CD4-positive, CD25-positive, alpha-beta regulatory T cell (primary cell): Measurements from ENCODE around the gene FBXO2. TPM values are rescaled to one million over a fixed set of nuclear protein-coding genes. Genes with fewer than 3 reads are reported as not detected.

ENCODE experiments used
- ATAC-seq, 2 donors: fragments of 150-1000 bp; cut with Tn5 transposase; one replicate each; pipeline ENCODE4 v1.10.0; 2021; ENCODE audit warnings: low read depth in 2 of 2, moderate number of reproducible peaks in 2 of 2, moderate library complexity in 1 of 2
- DNase-seq, 3 donors: peaks; one replicate each; pipeline versions ENCODE4 v3.0.0 to v3.0.0-alpha.2; 2012 to 2022; ENCODE audit warnings: mixed read lengths in 1 of 3
- H3K27ac ChIP-seq: one replicate; pipeline ENCODE4 v1.7.0; 2013; ENCODE audit warnings: mild to moderate bottlenecking, low read length; ENCODE audit not compliant: insufficient read depth, poor library complexity, severe bottlenecking
- H3K27me3 ChIP-seq: one replicate; pipeline ENCODE4 v1.7.0; 2013; ENCODE audit warnings: low read length; ENCODE audit not compliant: control insufficient read depth, insufficient read depth
- H3K36me3 ChIP-seq: one replicate; pipeline ENCODE4 v1.7.0; 2013; ENCODE audit warnings: mild to moderate bottlenecking, low read length, moderate library complexity; ENCODE audit not compliant: control insufficient read depth, insufficient read depth
- H3K4me1 ChIP-seq: 2 replicates; pipeline ENCODE4 v1.7.0; 2013; ENCODE audit warnings: mild to moderate bottlenecking, low read length; ENCODE audit not compliant: insufficient read depth, control insufficient read depth, poor library complexity, severe bottlenecking
- H3K4me3 ChIP-seq: one replicate; pipeline ENCODE4 v1.7.0; 2013; ENCODE audit warnings: low read depth, mild to moderate bottlenecking, low read length, moderate library complexity
- H3K9me3 ChIP-seq, 2 experiments: 1 replicate in 1 of 2; 2 replicates in 1 of 2; pipeline ENCODE4 v1.7.0; 2013; ENCODE audit warnings: low read length in 2 of 2, mild to moderate bottlenecking in 1 of 2, moderate library complexity in 1 of 2; ENCODE audit not compliant: control insufficient read depth in 2 of 2
- H3K27ac Mint-ChIP-seq, 3 donors: one replicate each; pipeline ENCODE4 v1.8.0; 2020 to 2022; ENCODE audit warnings: mild to moderate bottlenecking in 3 of 3, mixed read lengths in 3 of 3, moderate library complexity in 2 of 3
- H3K27me3 Mint-ChIP-seq: one replicate; pipeline ENCODE4 v1.8.0; 2022; ENCODE audit warnings: mild to moderate bottlenecking, mixed read lengths
- H3K36me3 Mint-ChIP-seq: one replicate; pipeline ENCODE4 v1.8.0; 2020; ENCODE audit warnings: mixed read lengths
- H3K4me1 Mint-ChIP-seq, 4 donors: one replicate each; pipeline ENCODE4 v1.8.0; 2020 to 2022; ENCODE audit warnings: mixed read lengths in 4 of 4, mild to moderate bottlenecking in 1 of 4
- H3K4me3 Mint-ChIP-seq, 4 donors: one replicate each; pipeline ENCODE4 v1.8.0; 2020 to 2022; ENCODE audit warnings: mild to moderate bottlenecking in 4 of 4, mixed read lengths in 4 of 4, moderate library complexity in 3 of 4
- H3K9me3 Mint-ChIP-seq, 7 donors: one replicate each; pipeline ENCODE4 v1.8.0; 2020 to 2022; ENCODE audit warnings: mixed read lengths in 7 of 7, mild to moderate bottlenecking in 3 of 7, moderate library complexity in 2 of 7
- polyA plus RNA-seq, 4 donors: library from polyadenylated mRNA; unstranded; fragments of 300-500 nt; fragmentation: Illumina TruSeq; gene quantifications; one replicate each; pipeline ENCODE4 v1.2.3, GENCODE V29; 2021
- total RNA-seq: library from RNA; stranded (reverse); gene quantifications from one replicate; pipeline ENCODE4 v1.2.3, GENCODE V29; 2022

Gene FBXO2, protein sequence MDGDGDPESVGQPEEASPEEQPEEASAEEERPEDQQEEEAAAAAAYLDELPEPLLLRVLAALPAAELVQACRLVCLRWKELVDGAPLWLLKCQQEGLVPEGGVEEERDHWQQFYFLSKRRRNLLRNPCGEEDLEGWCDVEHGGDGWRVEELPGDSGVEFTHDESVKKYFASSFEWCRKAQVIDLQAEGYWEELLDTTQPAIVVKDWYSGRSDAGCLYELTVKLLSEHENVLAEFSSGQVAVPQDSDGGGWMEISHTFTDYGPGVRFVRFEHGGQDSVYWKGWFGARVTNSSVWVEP
- 2.1 TPM for total RNA-seq
- polyA plus RNA-seq = 10 to 100 TPM in 2 of 4 donors, 1 to 10 TPM in 2; 3.9 to 10.6 (median 7.0) TPM

DNA sequence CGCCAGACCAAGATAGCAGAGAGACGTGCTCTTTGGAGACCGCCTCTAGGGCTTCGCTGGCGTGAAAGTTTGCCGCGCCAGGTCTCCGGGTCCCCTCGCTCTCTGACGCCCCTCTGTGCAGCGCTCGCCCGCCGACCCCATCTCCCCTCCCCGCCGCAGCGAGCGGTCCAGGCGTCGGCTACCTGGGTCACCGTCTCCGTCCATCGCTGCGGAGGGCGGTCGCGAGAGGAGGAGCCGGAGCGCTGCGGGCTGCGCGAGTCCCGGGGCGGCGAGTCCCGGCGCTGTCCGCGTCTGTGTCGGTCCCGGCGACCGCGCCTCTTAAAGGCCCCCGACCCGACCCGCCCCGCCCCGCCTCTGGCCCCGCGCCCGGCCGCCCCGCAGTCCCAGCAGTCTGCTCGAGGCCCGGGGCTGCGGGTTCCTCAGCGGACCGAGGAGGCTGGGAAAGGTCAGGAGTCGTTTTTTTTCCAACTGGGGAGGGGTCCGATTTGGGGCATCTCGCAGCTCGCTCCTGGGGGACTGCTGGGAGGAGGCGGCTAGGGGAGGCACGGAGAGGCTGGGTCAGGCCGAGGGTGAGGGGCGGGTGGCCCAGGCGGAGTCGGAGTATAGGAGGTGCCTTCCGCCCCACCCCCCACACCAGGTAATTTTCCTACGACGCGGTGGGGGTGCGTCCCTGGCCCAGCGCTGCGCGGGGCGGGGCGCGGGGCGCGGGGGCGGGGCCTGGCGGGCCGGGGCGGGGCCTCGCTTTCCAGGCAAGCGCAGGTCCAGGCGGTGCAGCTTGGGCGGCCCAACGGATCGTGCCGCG is at the start of gene FBXO2, which contains the start of gene FBXO44:
TSS of gene FBXO2 (minus strand) at position 293 of the 802 bp plus-strand sequence. CDS start at position 204, 89 bp downstream.
TSS of gene FBXO44 (plus strand) at position 741 of the 802 bp plus-strand sequence. CDS start 959 bp downstream, outside the sequence.
- H3K4me3 Mint-ChIP-seq = peak within 1 kb of the TSS; percentile 83 to 85 (median 84)
- H3K9me3 Mint-ChIP-seq = no peaks in the 10 kb centered on the region
- H3K36me3 Mint-ChIP-seq = peaks cover 3% of the 10 kb centered on the region
- H3K27ac ChIP-seq = peak within 1 kb of the TSS; percentile 41
- DNase-seq (peak; percentile 44 to 68 (median 65)), ATAC-seq (peak; percentile 74 to 77)
- H3K4me1 Mint-ChIP-seq = peaks cover 0 to 43% (median 23%) of the 10 kb centered on the region in 4 donors
- peak within 1 kb of the TSS; percentile 60 for H3K4me3 ChIP-seq
- H3K27ac Mint-ChIP-seq = peak within 1 kb of the TSS; percentile 25 to 64 (median 43)
- H3K9me3 ChIP-seq = no peaks in the 10 kb centered on the region
- H3K4me1 ChIP-seq = peaks cover 35% of the 10 kb centered on the region
- peaks cover 11% of the 10 kb centered on the region for H3K36me3 ChIP-seq
- H3K27me3 Mint-ChIP-seq = peaks cover 7% of the 10 kb centered on the region
- no peaks in the 10 kb centered on the region for H3K27me3 ChIP-seq

DNA sequence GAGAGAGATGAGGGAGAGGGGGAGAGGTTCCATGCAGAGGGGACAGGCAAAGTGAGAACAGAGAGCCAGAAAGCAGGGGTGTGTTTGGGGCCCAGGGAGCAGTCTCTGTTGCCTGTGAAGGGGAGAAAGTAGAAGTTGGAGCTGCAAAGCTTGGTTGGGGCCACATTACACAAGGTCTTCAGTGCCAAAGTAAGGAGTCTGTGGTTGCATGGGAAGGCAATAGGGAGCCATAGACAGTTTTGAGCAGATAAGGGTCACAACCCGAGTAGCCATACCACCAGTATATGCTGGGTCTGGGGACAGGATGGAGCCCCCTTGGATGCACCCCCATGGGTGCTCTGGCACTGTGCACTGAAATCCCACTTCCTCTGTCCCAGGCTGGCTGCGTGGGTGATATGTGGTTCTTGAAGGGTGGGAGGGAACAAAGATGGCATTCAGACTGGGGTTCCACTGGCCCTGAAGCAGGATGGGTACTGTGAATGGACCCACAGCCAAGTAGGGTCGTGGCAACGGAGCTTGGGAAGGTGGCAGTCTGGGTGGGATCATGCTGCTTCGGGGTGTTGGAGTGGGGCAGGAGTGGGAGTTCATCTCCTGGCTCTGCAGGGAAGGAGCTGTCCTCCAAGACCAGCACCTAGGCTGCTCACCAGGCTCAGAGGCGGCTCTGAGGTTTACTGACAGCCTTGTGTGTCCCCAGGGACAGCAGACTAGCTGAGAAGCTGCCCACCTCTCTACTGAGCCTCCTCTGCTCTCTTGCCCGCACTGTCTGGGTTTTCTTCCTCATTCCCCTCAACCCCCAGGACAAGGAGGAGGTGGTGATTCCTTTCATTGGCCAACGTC is 49.3 kb upstream of the FBXO2 start:
- H3K4me1 ChIP-seq = no peaks in the 10 kb centered on the region
- Mint-ChIP-seq H3K36me3 (no peaks in the 10 kb centered on the region), H3K4me1 (no peaks in the 10 kb centered on the region), H3K9me3 (peaks cover 0 to 2% (median 0%) of the 10 kb centered on the region in 7 donors), H3K4me3 (no peak overlapping the region), H3K27me3 (peaks cover 12% of the 10 kb centered on the region), H3K27ac (no peak overlapping the region)
- no peaks in the 10 kb centered on the region for H3K27me3 ChIP-seq
- H3K4me3 ChIP-seq = no peak overlapping the region
- H3K27ac ChIP-seq = no peak overlapping the region
- no peaks in the 10 kb centered on the region for H3K9me3 ChIP-seq
- ATAC-seq (no peak), DNase-seq (no peak)
- H3K36me3 ChIP-seq = no peaks in the 10 kb centered on the region

DNA sequence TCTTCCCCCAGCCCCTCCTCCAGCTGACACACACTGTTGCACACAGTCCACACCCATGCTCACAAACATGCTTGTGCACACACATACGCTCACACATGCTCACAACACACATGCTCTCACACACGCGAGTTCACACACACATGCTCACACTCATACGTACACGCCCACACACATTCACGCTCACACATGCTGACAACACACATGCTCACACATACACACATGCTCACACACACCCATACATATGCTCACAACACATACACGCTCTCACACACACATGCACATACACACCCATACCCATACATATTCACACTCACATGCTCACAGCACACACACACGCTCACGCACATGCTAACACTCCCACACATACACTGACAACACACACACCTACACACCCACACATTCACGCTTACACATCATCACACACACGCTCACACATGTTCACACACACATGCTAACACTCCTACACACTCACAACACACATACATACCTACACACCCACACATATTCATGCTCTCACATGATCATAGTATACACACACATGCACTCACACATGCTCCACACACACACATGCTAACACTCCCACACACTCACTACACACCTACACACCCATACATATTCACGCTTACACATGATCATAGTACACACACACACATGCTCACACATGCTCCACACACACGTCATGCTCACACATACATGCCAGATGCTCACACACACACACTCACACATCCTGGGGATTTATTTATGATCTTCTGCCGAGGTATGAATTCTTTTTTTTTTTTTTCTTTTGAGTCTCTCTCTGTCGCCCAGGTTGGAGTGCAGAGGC is 48.0 kb upstream of the FBXO2 start:
- Mint-ChIP-seq H3K9me3 (peaks cover 0 to 2% (median 0%) of the 10 kb centered on the region in 7 donors), H3K27ac (no peak overlapping the region), H3K4me3 (no peak overlapping the region), H3K4me1 (no peaks in the 10 kb centered on the region), H3K27me3 (peaks cover 18% of the 10 kb centered on the region), H3K36me3 (no peaks in the 10 kb centered on the region)
- no peak overlapping the region for H3K4me3 ChIP-seq
- no peaks in the 10 kb centered on the region for H3K4me1 ChIP-seq
- no peak for ATAC-seq
- no peaks in the 10 kb centered on the region for H3K9me3 ChIP-seq
- no peaks in the 10 kb centered on the region for H3K36me3 ChIP-seq
- no peak overlapping the region for H3K27ac ChIP-seq
- H3K27me3 ChIP-seq = no peaks in the 10 kb centered on the region
- no peak for DNase-seq

DNA sequence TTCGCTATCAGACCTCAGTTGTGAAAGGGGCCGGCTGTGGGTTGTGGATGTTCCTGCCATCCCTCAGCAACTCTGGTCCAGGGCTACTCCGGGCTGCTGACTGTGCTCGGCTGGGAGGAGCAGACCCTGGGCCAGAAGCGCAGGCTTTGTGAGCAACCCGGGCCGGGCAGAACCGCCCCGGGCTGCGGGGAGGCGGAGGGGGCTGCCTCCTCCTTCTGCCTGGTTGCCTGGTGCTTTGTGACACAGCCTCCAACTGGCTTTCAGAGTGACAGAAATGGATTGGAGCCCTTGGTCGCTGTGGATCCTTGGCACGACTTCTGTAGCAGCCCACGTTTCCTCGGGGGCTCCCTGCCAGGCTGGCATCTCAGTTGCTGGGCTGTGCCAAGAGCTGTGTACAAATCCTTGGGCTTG is 47.3 kb upstream of the FBXO2 start:
- Mint-ChIP-seq H3K9me3 (peaks cover 0 to 2% (median 0%) of the 10 kb centered on the region in 7 donors), H3K4me1 (no peaks in the 10 kb centered on the region), H3K36me3 (no peaks in the 10 kb centered on the region), H3K27me3 (peaks cover 21% of the 10 kb centered on the region), H3K4me3 (no peak overlapping the region), H3K27ac (no peak overlapping the region)
- H3K4me3 ChIP-seq = no peak overlapping the region
- H3K27me3 ChIP-seq = no peaks in the 10 kb centered on the region
- no peak for ATAC-seq
- no peaks in the 10 kb centered on the region for H3K4me1 ChIP-seq
- H3K9me3 ChIP-seq = no peaks in the 10 kb centered on the region
- DNase-seq = no peak
- no peak overlapping the region for H3K27ac ChIP-seq
- no peaks in the 10 kb centered on the region for H3K36me3 ChIP-seq

DNA sequence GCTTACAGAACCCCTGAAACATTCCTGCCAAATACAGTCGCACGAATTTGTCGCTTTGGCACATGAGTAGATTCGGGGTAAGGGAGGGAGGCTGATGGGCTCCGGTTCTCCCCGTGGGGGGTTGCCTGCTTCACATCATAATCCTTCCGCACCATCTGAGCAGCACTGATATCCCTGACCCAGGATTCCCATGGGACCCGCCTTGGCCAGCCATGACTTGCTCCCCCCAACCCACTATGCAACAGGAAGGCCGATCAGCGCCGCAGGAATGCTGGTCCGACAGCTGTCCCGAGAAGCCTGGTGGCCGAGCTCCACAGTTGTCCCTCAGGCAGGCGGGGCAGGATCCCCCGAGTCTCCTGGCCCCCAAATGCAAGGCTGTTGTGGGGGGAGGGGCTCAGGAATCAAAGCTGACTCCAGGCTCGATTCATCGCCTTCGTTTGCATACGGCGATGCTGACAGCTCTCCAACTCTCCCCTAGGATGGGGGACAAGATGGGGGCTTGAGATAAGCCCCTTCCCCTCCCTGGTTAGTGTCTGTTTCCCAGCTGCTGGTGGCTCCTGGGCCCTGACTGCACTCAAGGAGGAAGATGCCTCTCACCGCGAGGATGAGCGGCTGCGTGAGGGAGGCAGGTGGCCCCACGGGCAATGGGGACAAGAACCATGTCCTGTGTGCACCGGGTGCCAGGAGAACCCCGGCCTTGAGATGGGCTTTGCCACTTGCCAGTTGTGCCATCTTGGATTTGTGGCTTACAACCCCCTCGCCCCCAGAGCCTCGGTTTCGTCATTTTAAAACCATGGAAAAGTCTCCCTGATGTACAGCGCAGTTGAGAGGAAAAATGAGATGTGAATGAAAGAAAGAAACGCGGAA is 46.6 kb upstream of the FBXO2 start:
- ATAC-seq (no peak), DNase-seq (no peak)
- Mint-ChIP-seq H3K4me3 (no peak overlapping the region), H3K27ac (no peak overlapping the region), H3K36me3 (no peaks in the 10 kb centered on the region), H3K9me3 (peaks cover 0 to 2% (median 0%) of the 10 kb centered on the region in 7 donors), H3K27me3 (peaks cover 21% of the 10 kb centered on the region), H3K4me1 (no peaks in the 10 kb centered on the region)
- H3K27me3 ChIP-seq = no peaks in the 10 kb centered on the region
- H3K36me3 ChIP-seq = no peaks in the 10 kb centered on the region
- no peaks in the 10 kb centered on the region for H3K4me1 ChIP-seq
- no peak overlapping the region for H3K27ac ChIP-seq
- no peak overlapping the region for H3K4me3 ChIP-seq
- no peaks in the 10 kb centered on the region for H3K9me3 ChIP-seq

DNA sequence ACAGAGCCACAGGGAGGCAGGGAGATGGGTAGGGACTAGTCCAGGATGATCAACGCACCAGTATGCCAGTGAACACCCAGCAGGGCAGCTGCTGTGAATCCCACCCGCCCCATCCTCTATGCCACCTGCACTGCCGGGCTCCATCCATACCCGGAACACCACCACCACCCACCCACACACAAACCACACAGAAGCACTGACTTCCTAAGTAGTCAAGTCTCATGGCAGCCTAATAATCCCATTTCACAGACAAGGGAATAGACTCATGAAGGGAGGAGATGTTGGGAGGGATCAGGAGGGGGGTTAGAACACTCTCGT is 43.6 kb upstream of the FBXO2 start:
- Mint-ChIP-seq H3K9me3 (no peaks in the 10 kb centered on the region), H3K4me1 (peaks cover 0 to 14% (median 9%) of the 10 kb centered on the region in 4 donors), H3K27me3 (peaks cover 34% of the 10 kb centered on the region), H3K4me3 (no peak overlapping the region), H3K27ac (no peak overlapping the region), H3K36me3 (no peaks in the 10 kb centered on the region)
- Histone ChIP-seq H3K4me1 (peaks cover 7% of the 10 kb centered on the region), H3K27ac (no peak overlapping the region), H3K9me3 (no peaks in the 10 kb centered on the region), H3K36me3 (no peaks in the 10 kb centered on the region), H3K4me3 (no peak overlapping the region), H3K27me3 (no peaks in the 10 kb centered on the region)
- no peak for ATAC-seq
- DNase-seq = no peak
